Measurements from ENCODE around the gene TM2D1. TPM values are rescaled to one million over a fixed set of nuclear protein-coding genes. Genes with fewer than 3 reads are reported as not detected.

TM2D1 gene
- total and polyA plus RNA-seq, 2 experiments from 2014 or later: 91.3 to 101 TPM

GRCh38 chr1:61640531-61641530 lies 84.1 kb downstream of the TM2D1 start:
- Histone ChIP-seq H3K9me3 (ENCODE audit: low read depth) (no peaks in the 10 kb centered on the region), H3K79me2 (no peaks in the 10 kb centered on the region), H2AFZ (no peak overlapping the region), H3K36me3 (replicated peaks; ENCODE audit: insufficient read depth, low read depth) (no peaks in the 10 kb centered on the region), H4K20me1 (ENCODE audit: insufficient read depth, poor library complexity, severe bottlenecking) (no peaks in the 10 kb centered on the region), H3K27me3 (no peaks in the 10 kb centered on the region), H3K27ac (peak overlapping the region; percentile 76), H3K4me2 (peak overlapping the region; percentile 52), H3K4me3 (no peak overlapping the region), H3K4me1 (ENCODE audit: insufficient read depth) (peaks cover 17% of the 10 kb centered on the region), H3K9me2 (replicated peaks; ENCODE audit: insufficient read depth) (no peaks in the 10 kb centered on the region)
- TF ChIP-seq EZH2phosphoT487 (IDR thresholded peaks at IDR 0.05; ENCODE audit: low read depth, severe bottlenecking, unreplicated experiment): no peak
- TF ChIP-seq EZH2 (IDR thresholded peaks at IDR 0.05; ENCODE audit: borderline replicate concordance): no peak
- TF ChIP-seq, protein P1, sequence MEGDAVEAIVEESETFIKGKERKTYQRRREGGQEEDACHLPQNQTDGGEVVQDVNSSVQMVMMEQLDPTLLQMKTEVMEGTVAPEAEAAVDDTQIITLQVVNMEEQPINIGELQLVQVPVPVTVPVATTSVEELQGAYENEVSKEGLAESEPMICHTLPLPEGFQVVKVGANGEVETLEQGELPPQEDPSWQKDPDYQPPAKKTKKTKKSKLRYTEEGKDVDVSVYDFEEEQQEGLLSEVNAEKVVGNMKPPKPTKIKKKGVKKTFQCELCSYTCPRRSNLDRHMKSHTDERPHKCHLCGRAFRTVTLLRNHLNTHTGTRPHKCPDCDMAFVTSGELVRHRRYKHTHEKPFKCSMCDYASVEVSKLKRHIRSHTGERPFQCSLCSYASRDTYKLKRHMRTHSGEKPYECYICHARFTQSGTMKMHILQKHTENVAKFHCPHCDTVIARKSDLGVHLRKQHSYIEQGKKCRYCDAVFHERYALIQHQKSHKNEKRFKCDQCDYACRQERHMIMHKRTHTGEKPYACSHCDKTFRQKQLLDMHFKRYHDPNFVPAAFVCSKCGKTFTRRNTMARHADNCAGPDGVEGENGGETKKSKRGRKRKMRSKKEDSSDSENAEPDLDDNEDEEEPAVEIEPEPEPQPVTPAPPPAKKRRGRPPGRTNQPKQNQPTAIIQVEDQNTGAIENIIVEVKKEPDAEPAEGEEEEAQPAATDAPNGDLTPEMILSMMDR (IDR thresholded peaks at IDR 0.05; ENCODE audit: poor library complexity): no peak
- WGBS (ENCODE audit: low lambda C conversion rate, missing lambda C conversion rate): 87% methylated on average over 22 of the region's 22 CpGs
- DNase-seq (ENCODE audit: low spot score): no peak

- Histone ChIP-seq H3K27ac (peak overlapping the region; percentile 76), H3K36me3 (replicated peaks; ENCODE audit: insufficient read depth, low read depth) (no peaks in the 10 kb centered on the region), H2AFZ (no peak overlapping the region), H3K4me1 (ENCODE audit: insufficient read depth) (peaks cover 15% of the 10 kb centered on the region), H3K79me2 (no peaks in the 10 kb centered on the region), H3K4me2 (no peak overlapping the region), H3K9me3 (ENCODE audit: low read depth) (no peaks in the 10 kb centered on the region), H3K4me3 (no peak overlapping the region), H4K20me1 (ENCODE audit: insufficient read depth, poor library complexity, severe bottlenecking) (no peaks in the 10 kb centered on the region), H3K27me3 (no peaks in the 10 kb centered on the region), H3K9me2 (replicated peaks; ENCODE audit: insufficient read depth) (no peaks in the 10 kb centered on the region)
- no peak for DNase-seq (ENCODE audit: low spot score)
- TF ChIP-seq EZH2 (IDR thresholded peaks at IDR 0.05; ENCODE audit: borderline replicate concordance): no peak
- no peak for TF ChIP-seq EZH2phosphoT487 (IDR thresholded peaks at IDR 0.05; ENCODE audit: low read depth, severe bottlenecking, unreplicated experiment)
- TF ChIP-seq, protein P1 (IDR thresholded peaks at IDR 0.05; ENCODE audit: poor library complexity): no peak
- WGBS (ENCODE audit: low lambda C conversion rate, missing lambda C conversion rate): 78% methylated on average over 11 of the region's 11 CpGs
Observed at GRCh38 chr1:61639608-61640336, 85.2 kb downstream of the TM2D1 start.

DNA sequence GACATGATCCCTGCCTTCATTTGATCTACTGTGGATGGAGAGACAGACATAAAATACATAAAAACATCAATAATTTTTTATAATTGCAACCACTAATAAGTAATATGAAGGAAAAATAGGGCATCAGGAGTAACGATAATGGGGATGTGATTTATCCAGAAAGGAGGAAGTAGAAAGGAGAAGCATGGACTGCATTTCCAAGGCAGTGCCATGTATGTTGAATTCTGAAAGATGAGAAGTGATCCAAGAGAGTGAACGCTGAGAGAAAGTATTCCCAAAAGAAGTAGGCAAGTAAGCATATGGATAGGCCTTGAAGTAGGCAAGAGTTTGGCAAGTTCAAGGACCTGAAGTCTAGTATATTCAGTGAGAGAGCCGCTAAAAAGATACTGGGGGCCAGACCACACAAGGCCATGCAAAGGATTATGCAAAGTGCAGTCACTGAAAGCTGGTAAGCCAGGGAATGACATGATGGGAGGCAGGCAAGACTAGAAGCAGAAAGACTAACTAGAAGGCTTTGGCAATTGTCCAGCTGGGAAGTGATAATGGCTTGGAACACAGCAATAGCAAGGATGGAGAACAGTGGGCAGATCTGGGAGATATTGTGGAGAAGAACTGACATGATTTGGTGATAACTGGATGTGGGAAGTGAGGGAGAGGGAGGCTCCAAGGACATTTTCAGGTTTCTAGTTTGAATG lies 85.9 kb downstream of the TM2D1 start:
- H3K27me3 ChIP-seq: no peaks in the 10 kb centered on the region
- H3K27ac ChIP-seq: peak overlapping the region; percentile 76
- no peaks in the 10 kb centered on the region for H3K9me2 ChIP-seq (replicated peaks; ENCODE audit: insufficient read depth)
- DNase-seq (ENCODE audit: low spot score): peak; percentile 20
- no peak overlapping the region for H2AFZ ChIP-seq
- no peak overlapping the region for H3K4me2 ChIP-seq
- H3K9me3 ChIP-seq (ENCODE audit: low read depth): no peaks in the 10 kb centered on the region
- H3K79me2 ChIP-seq: no peaks in the 10 kb centered on the region
- WGBS (ENCODE audit: low lambda C conversion rate, missing lambda C conversion rate): 78% methylated on average over 3 of the region's 3 CpGs
- peaks cover 13% of the 10 kb centered on the region for H3K4me1 ChIP-seq (ENCODE audit: insufficient read depth)
- TF ChIP-seq EZH2phosphoT487 (IDR thresholded peaks at IDR 0.05; ENCODE audit: low read depth, severe bottlenecking, unreplicated experiment) (no peak), EZH2 (IDR thresholded peaks at IDR 0.05; ENCODE audit: borderline replicate concordance) (no peak)
- TF ChIP-seq, protein P1 (IDR thresholded peaks at IDR 0.05; ENCODE audit: poor library complexity): no peak
- no peak overlapping the region for H3K4me3 ChIP-seq
- H4K20me1 ChIP-seq (ENCODE audit: insufficient read depth, poor library complexity, severe bottlenecking): no peaks in the 10 kb centered on the region
- no peaks in the 10 kb centered on the region for H3K36me3 ChIP-seq (replicated peaks; ENCODE audit: insufficient read depth, low read depth)
